SK-N-SH treated with all-trans-retinoic acid at 6 μM for 48 hours (cell line): Measurements from ENCODE around the gene DNAH2.

Source experiments
- ATAC-seq: fragments of 200-7000 bp; cut with Tn5 transposase; 3 replicates; pipeline ENCODE4 v1.9.1; 2020; ENCODE audit warnings: mild to moderate bottlenecking, moderate library complexity
- ARNTL ChIP-seq: fragments of 450-650 bp; formaldehyde crosslinking; IDR thresholded peaks from 2 replicates; pipeline ENCODE4 v1.5.0; 2020; ENCODE audit warnings: low read depth, mild to moderate bottlenecking, moderate library complexity, borderline replicate concordance
- BACH2 ChIP-seq: fragments of 250-450 bp; sonication (Bioruptor Pico); IDR thresholded peaks from 2 replicates; pipeline ENCODE4 v1.9.0; 2021; ENCODE audit warnings: mild to moderate bottlenecking, borderline replicate concordance
- CSDC2 ChIP-seq: fragments of 250-450 bp; sonication (Bioruptor Pico); IDR thresholded peaks from 2 replicates; pipeline ENCODE4 v1.5.0; 2020; ENCODE audit warnings: mild to moderate bottlenecking, moderate library complexity
- ESRRG ChIP-seq: fragments of 250-450 bp; sonication (Bioruptor Pico); IDR thresholded peaks from 2 replicates; pipeline ENCODE4 v1.6.1; 2021; ENCODE audit warnings: mild to moderate bottlenecking
- ISL1 ChIP-seq: fragments of 250-450 bp; sonication (Bioruptor Pico); IDR thresholded peaks from 2 replicates; pipeline ENCODE4 v2.1.2; 2022; ENCODE audit warnings: mild to moderate bottlenecking, moderate library complexity
- OSR1 ChIP-seq: fragments of 250-450 bp; sonication (Bioruptor Pico); IDR thresholded peaks from 2 replicates; pipeline ENCODE4 v1.8.0; 2022; ENCODE audit warnings: moderate library complexity, mild to moderate bottlenecking, inconsistent platforms
- PPARA ChIP-seq: fragments of 250-450 bp; sonication (Bioruptor Pico); IDR thresholded peaks from 2 replicates; pipeline ENCODE4 v1.5.0; 2020; ENCODE audit warnings: mild to moderate bottlenecking, borderline replicate concordance
- RARB ChIP-seq: fragments of 250-450 bp; sonication (Bioruptor Pico); IDR thresholded peaks from 2 replicates; pipeline ENCODE4 v1.8.0; 2021; ENCODE audit warnings: mild to moderate bottlenecking, moderate library complexity
- SNAI2 ChIP-seq: fragments of 250-450 bp; sonication (Bioruptor Pico); IDR thresholded peaks from 2 replicates; pipeline ENCODE4 v1.5.0; 2020; ENCODE audit warnings: mild to moderate bottlenecking, moderate library complexity
- TCF4 ChIP-seq: fragments of 250-450 bp; sonication (Bioruptor Pico); IDR thresholded peaks from 2 replicates; pipeline ENCODE4 v1.8.0; 2021; ENCODE audit warnings: mild to moderate bottlenecking, moderate library complexity, borderline replicate concordance
- TOX ChIP-seq: fragments of 250-450 bp; sonication (Bioruptor Pico); IDR thresholded peaks from 2 replicates; pipeline ENCODE4 v1.8.0; 2021; ENCODE audit warnings: mild to moderate bottlenecking, moderate library complexity, borderline replicate concordance
- ZC3H10 ChIP-seq: fragments of 250-450 bp; sonication (Bioruptor Pico); IDR thresholded peaks from 2 replicates; pipeline ENCODE4 v1.5.1; 2021; ENCODE audit warnings: mild to moderate bottlenecking, moderate library complexity
- ZNF565 ChIP-seq: fragments of 450-650 bp; formaldehyde crosslinking; conservative IDR thresholded peaks from 2 replicates; pipeline ENCODE4 v1.5.0; 2020; ENCODE audit warnings: low read depth, mild to moderate bottlenecking, moderate library complexity
- ZNF70 ChIP-seq: fragments of 450-650 bp; formaldehyde crosslinking; IDR thresholded peaks from 2 replicates; pipeline ENCODE4 v1.5.0; 2020; ENCODE audit warnings: mild to moderate bottlenecking, moderate library complexity
- ZNF8 ChIP-seq: fragments of 450-650 bp; formaldehyde crosslinking; IDR thresholded peaks from 2 replicates; pipeline ENCODE4 v1.5.0; 2020; ENCODE audit warnings: mild to moderate bottlenecking, moderate library complexity
- TF ChIP-seq, protein P1 (sequence below): fragments of 250-450 bp; sonication (Bioruptor Pico); IDR thresholded peaks from 2 replicates; pipeline ENCODE4 v1.5.1; 2020; ENCODE audit warnings: low read depth, mild to moderate bottlenecking, moderate library complexity
- TF ChIP-seq, protein P2 (sequence below): fragments of 250-450 bp; sonication (Bioruptor Pico); IDR thresholded peaks from 2 replicates; pipeline ENCODE4 v1.5.0; 2020; ENCODE audit warnings: mild to moderate bottlenecking, moderate library complexity
- TF ChIP-seq, protein P3 (sequence below): fragments of 250-450 bp; sonication (Bioruptor Pico); IDR thresholded peaks from 2 replicates; pipeline ENCODE4 v1.5.1; 2021; ENCODE audit warnings: mild to moderate bottlenecking, moderate library complexity
- TF ChIP-seq, protein P4 (sequence below): fragments of 250-450 bp; sonication (Bioruptor Pico); IDR thresholded peaks from 2 replicates; pipeline ENCODE4 v1.8.0; 2021; ENCODE audit warnings: low read depth, mild to moderate bottlenecking, moderate library complexity, borderline replicate concordance
- TF ChIP-seq, protein P5 (sequence below): fragments of 250-450 bp; sonication (Bioruptor Pico); IDR thresholded peaks from 2 replicates; pipeline ENCODE4 v1.8.0; 2020; ENCODE audit warnings: mild to moderate bottlenecking, moderate library complexity, borderline replicate concordance

The DNAH2 gene

DNA sequence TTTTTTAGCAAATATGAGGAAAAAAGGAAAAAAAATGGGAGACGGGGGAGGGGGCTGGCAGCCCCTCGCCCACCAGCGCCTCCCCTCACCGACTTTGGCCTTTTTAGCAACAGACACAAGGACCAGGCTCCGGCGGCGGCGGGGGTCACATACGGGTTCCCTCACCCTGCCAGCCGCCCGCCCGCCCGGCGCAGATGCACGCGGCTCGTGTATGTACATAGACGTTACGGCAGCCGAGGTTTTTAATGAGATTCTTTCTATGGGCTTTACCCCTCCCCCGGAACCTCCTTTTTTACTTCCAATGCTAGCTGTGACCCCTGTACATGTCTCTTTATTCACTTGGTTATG lies 136.1 kb downstream of the DNAH2 start:
- ATAC-seq, result no peak
- TF ChIP-seq ESRRG (CRISPR knock-in tag) (no peak), ZNF70 (CRISPR knock-in tag) (no peak), RARB (CRISPR knock-in tag) (no peak), ISL1 (no peak), TOX (CRISPR knock-in tag) (no peak), ZNF8 (CRISPR knock-in tag) (no peak), PPARA (CRISPR knock-in tag) (no peak), CSDC2 (CRISPR knock-in tag) (no peak)
- TF ChIP-seq, protein P1, sequence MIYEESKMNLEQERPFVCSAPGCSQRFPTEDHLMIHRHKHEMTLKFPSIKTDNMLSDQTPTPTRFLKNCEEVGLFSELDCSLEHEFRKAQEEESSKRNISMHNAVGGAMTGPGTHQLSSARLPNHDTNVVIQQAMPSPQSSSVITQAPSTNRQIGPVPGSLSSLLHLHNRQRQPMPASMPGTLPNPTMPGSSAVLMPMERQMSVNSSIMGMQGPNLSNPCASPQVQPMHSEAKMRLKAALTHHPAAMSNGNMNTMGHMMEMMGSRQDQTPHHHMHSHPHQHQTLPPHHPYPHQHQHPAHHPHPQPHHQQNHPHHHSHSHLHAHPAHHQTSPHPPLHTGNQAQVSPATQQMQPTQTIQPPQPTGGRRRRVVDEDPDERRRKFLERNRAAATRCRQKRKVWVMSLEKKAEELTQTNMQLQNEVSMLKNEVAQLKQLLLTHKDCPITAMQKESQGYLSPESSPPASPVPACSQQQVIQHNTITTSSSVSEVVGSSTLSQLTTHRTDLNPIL (CRISPR knock-in tag), result no peak
- TF ChIP-seq, protein P2, sequence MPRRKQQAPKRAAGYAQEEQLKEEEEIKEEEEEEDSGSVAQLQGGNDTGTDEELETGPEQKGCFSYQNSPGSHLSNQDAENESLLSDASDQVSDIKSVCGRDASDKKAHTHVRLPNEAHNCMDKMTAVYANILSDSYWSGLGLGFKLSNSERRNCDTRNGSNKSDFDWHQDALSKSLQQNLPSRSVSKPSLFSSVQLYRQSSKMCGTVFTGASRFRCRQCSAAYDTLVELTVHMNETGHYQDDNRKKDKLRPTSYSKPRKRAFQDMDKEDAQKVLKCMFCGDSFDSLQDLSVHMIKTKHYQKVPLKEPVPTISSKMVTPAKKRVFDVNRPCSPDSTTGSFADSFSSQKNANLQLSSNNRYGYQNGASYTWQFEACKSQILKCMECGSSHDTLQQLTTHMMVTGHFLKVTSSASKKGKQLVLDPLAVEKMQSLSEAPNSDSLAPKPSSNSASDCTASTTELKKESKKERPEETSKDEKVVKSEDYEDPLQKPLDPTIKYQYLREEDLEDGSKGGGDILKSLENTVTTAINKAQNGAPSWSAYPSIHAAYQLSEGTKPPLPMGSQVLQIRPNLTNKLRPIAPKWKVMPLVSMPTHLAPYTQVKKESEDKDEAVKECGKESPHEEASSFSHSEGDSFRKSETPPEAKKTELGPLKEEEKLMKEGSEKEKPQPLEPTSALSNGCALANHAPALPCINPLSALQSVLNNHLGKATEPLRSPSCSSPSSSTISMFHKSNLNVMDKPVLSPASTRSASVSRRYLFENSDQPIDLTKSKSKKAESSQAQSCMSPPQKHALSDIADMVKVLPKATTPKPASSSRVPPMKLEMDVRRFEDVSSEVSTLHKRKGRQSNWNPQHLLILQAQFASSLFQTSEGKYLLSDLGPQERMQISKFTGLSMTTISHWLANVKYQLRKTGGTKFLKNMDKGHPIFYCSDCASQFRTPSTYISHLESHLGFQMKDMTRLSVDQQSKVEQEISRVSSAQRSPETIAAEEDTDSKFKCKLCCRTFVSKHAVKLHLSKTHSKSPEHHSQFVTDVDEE, result no peak
- TF ChIP-seq, protein P3, sequence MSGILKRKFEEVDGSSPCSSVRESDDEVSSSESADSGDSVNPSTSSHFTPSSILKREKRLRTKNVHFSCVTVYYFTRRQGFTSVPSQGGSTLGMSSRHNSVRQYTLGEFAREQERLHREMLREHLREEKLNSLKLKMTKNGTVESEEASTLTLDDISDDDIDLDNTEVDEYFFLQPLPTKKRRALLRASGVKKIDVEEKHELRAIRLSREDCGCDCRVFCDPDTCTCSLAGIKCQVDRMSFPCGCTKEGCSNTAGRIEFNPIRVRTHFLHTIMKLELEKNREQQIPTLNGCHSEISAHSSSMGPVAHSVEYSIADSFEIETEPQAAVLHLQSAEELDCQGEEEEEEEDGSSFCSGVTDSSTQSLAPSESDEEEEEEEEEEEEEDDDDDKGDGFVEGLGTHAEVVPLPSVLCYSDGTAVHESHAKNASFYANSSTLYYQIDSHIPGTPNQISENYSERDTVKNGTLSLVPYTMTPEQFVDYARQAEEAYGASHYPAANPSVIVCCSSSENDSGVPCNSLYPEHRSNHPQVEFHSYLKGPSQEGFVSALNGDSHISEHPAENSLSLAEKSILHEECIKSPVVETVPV (CRISPR knock-in tag), result no peak
- TF ChIP-seq, all 23 proteins: peak for 0

DNA sequence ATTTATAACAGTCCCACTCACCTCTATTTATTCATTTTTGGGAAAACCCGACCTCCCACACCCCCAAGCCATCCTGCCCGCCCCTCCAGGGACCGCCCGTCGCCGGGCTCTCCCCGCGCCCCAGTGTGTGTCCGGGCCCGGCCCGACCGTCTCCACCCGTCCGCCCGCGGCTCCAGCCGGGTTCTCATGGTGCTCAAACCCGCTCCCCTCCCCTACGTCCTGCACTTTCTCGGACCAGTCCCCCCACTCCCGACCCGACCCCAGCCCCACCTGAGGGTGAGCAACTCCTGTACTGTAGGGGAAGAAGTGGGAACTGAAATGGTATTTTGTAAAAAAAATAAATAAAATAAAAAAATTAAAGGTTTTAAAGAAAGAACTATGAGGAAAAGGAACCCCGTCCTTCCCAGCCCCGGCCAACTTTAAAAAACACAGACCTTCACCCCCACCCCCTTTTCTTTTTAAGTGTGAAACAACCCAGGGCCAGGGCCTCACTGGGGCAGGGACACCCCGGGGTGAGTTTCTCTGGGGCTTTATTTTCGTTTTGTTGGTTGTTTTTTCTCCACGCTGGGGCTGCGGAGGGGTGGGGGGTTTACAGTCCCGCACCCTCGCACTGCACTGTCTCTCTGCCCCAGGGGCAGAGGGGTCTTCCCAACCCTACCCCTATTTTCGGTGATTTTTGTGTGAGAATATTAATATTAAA lies 136.7 kb downstream of the DNAH2 start:
- TF ChIP-seq ISL1 (no peak), TCF4 (no peak), ZNF70 (CRISPR knock-in tag) (no peak), ZNF565 (CRISPR knock-in tag) (no peak), ZC3H10 (no peak), PPARA (CRISPR knock-in tag) (no peak), OSR1 (CRISPR knock-in tag) (no peak), BACH2 (CRISPR knock-in tag) (no peak)
- TF ChIP-seq, protein P4, sequence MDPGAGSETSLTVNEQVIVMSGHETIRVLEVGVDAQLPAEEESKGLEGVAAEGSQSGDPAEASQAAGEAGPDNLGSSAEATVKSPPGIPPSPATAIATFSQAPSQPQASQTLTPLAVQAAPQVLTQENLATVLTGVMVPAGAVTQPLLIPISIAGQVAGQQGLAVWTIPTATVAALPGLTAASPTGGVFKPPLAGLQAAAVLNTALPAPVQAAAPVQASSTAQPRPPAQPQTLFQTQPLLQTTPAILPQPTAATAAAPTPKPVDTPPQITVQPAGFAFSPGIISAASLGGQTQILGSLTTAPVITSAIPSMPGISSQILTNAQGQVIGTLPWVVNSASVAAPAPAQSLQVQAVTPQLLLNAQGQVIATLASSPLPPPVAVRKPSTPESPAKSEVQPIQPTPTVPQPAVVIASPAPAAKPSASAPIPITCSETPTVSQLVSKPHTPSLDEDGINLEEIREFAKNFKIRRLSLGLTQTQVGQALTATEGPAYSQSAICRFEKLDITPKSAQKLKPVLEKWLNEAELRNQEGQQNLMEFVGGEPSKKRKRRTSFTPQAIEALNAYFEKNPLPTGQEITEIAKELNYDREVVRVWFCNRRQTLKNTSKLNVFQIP, result no peak
- TF ChIP-seq, protein P3 (CRISPR knock-in tag), result no peak
- TF ChIP-seq, protein P1 (CRISPR knock-in tag), result no peak
- no peak for ATAC-seq

DNA sequence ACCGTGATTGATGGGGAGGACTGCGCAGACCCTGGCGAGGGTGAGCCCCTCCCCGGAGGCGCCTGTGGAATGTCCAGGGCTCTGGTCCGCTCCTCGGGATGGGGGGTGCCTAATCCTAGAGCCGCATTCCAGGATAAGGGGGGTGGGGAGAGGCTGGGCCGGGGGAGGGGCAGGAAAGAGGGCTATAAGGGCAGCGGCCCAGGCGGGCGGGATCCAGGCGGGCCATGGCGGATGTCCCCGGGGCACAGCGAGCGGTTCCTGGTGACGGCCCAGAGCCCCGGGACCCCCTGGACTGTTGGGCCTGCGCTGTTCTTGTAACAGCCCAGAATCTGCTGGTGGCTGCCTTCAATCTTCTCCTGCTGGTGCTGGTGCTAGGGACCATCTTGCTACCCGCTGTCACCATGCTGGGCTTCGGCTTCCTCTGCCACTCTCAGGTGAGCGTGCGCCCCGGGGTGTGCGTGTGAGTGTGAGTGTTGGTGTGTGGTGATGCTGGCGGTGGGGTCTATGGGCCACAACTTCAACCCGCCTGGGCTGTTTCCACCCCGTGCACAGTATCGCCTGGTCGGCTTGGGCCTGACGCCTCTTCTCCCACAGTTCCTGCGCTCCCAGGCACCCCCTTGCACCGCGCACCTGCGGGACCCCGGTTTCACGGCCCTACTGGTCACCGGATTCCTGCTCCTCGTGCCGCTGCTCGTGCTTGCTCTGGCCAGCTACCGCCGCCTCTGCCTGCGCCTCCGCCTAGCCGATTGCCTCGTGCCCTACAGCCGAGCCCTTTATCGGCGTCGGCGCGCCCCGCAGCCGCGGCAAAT lies 137.5 kb downstream of the DNAH2 start, which contains the start of gene TMEM88:
Gene TMEM88, plus strand, starts transcription at position 216 of the 809 bp plus-strand sequence. Its CDS starts 9 bp downstream, at position 225.
- ATAC-seq, result no peak
- no peak for TF ChIP-seq ZC3H10
- TF ChIP-seq ZNF70 (CRISPR knock-in tag), result no peak
- TF ChIP-seq TOX (CRISPR knock-in tag), result no peak
- TF ChIP-seq SNAI2 (CRISPR knock-in tag), result no peak
- no peak for TF ChIP-seq BACH2 (CRISPR knock-in tag)
- no peak for TF ChIP-seq ZNF565 (CRISPR knock-in tag)
- TF ChIP-seq, protein P5, sequence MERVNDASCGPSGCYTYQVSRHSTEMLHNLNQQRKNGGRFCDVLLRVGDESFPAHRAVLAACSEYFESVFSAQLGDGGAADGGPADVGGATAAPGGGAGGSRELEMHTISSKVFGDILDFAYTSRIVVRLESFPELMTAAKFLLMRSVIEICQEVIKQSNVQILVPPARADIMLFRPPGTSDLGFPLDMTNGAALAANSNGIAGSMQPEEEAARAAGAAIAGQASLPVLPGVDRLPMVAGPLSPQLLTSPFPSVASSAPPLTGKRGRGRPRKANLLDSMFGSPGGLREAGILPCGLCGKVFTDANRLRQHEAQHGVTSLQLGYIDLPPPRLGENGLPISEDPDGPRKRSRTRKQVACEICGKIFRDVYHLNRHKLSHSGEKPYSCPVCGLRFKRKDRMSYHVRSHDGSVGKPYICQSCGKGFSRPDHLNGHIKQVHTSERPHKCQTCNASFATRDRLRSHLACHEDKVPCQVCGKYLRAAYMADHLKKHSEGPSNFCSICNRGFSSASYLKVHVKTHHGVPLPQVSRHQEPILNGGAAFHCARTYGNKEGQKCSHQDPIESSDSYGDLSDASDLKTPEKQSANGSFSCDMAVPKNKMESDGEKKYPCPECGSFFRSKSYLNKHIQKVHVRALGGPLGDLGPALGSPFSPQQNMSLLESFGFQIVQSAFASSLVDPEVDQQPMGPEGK (CRISPR knock-in tag), result no peak
- TF ChIP-seq ARNTL (CRISPR knock-in tag), result no peak
- TF ChIP-seq CSDC2 (CRISPR knock-in tag), result no peak
- TF ChIP-seq, protein P4, result no peak
- no peak for TF ChIP-seq ZNF8 (CRISPR knock-in tag)
- TF ChIP-seq TCF4, result no peak
